HS-27A (cell line): ENCODE measurements around the gene CFAP410.

ENCODE experiments used
- DNase-seq: peaks from one replicate; pipeline ENCODE4 v3.0.0-alpha.2; 2012; ENCODE audit warnings: low read depth, missing footprints

CFAP410 gene

GRCh38 chr21:44338971-44339910 lies at the start of gene CFAP410:
TSS of gene CFAP410 (minus strand) at chr21:44339390. CDS start at chr21:44339194, 196 bp downstream.
- peak; percentile 80 for DNase-seq

GRCh38 chr21:44384968-44385367 lies 45.8 kb upstream of the CFAP410 start:
- no peak for DNase-seq

GRCh38 chr21:44383216-44383615 lies 44.0 kb upstream of the CFAP410 start:
- DNase-seq, result no peak

DNA sequence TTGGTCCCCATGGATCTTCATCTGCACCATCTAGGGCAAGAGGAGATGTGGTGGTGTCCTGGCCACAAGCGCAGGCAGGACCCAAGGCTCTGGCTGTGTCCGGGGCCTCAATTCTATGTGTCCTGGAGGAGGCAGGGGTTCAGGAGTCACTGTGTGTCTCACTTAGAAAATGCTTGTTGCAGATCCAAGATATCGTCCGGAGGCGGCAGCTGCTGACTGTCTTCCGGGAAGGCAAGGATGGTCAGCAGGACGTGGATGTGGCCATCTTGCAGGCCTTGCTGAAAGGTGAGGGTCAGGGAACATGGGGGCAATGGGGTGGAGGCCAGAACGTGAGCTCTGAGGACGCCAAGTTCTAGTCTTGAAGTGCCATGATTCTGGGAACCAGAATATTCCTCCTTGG lies 43.3 kb upstream of the CFAP410 start:
- no peak for DNase-seq

DNA sequence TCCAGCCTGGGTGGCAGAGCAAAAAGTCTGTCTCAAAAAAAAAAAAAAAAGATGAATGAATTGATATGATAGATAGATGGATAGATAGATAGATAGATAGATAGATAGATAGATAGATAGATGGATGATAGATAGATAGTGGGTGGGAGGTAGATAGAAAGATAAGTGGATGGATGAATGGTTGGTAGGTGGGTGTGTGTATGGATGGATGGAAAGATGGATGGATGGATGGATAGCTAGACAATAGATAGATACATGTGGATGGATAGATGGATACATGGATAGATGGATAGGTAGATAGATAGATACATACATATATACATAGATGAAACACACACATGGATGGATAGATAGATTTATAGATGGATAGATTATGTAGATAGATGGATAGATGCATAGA lies 42.7 kb upstream of the CFAP410 start:
- DNase-seq, result no peak

- DNase-seq, result no peak
Observed at GRCh38 chr21:44380876-44381275, 41.7 kb upstream of the CFAP410 start.

DNA sequence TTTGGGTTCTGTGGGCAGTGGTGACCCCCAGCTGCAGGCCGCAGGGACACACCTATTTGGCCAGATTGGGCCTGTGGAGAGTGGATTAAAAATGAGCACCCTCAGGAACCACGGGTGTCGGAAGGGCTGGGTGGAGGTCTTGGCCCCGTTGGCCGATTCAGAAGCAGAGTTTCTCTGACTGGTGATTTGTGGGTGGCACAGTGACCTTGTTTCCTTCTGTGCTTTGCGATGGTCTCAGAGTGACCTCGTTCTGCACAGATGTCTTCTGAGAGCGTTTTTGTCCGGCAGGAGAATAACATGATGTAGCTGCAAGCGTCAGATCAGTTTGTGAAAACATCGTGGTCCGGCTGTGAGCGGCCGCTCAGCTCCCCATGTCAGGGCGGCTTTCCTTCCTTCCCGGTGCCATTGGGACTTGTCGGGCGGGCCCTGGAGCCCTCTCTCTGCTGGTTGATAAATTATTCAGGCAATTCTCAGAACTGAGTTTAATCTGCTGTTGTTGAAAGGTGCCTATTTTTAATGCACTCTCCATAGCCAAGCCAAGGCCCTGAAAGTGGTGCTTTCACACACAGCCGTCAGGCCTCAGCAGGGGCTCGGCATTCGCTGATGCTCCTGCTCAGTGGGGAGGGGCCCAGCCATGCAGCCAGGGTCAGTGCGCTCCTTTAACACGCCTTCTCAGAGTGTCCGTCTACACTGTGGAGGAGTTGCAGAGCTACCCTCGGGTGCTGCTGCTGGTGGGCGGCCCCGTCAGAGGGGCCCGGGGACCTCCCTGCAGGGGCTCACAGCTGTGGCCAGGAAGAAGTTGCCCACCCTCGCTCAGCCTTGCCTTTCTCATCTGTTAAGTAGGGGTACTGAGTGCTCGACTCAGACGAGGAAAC lies 41.0 kb upstream of the CFAP410 start:
- DNase-seq, result no peak

- no peak for DNase-seq
Observed at GRCh38 chr21:44379515-44379848, 40.3 kb upstream of the CFAP410 start.

GRCh38 chr21:44378646-44379514 lies 39.7 kb upstream of the CFAP410 start:
- DNase-seq, result no peak

GRCh38 chr21:44377922-44378645 lies 38.9 kb upstream of the CFAP410 start:
- no peak for DNase-seq

DNA sequence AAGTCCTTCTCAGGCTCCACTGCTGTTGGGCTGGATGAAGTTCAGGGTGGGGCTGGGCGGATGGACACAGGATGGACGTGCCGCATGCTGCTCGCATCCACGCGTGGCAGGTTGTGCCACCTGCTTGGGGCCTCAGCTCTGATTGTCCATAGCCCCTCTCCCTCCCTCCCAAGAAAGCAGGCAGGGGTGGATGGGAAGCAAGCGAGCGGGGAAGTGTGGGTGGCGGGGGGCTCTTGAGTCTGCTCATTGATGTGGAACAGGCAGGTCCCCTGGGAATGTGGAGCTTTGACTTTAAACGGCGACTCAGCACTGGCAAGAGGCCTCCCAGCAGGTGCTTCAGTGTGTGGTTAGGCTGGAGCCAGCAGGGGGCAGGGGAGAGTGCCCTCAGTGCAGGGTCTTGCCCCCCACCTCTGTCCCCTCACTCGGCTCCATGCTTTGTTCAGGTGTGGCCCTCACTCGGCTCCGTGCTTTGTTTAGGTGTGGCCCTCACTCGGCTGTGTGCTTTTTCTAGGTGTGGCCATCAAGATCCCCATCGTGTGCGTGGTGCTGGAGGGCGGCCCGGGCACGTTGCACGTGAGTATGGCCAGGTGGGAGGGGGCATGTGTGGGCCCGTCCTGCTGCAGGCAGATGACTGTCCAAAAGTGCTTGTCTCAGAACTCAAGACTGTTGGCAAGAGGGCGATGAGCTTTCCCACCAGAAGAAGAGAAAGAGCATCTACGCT lies 38.2 kb upstream of the CFAP410 start:
- no peak for DNase-seq

GRCh38 chr21:44376606-44377005 lies 37.4 kb upstream of the CFAP410 start:
- no peak for DNase-seq

DNA sequence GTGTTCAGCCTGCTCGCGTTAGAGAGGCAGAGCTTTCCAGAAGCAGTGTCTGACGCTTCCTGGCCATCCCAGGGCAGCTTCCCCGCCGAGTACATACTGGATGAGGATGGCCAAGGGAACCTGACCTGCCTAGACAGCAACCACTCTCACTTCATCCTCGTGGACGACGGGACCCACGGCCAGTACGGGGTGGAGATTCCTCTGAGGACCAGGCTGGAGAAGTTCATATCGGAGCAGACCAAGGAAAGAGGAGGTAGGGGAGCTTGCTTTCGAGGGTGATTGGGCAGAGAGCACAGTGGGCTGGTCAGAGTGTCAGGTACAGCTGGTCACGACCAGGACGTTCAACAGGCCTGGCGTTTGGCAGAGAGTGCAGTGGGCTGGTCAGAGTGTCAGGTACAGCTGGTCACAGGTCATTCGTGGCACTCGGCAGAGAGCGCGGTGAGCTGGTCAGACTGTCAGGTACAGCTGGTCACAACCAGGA lies 36.6 kb upstream of the CFAP410 start:
- no peak for DNase-seq

- no peak for DNase-seq
Observed at GRCh38 chr21:44375281-44375651, 36.1 kb upstream of the CFAP410 start.

DNA sequence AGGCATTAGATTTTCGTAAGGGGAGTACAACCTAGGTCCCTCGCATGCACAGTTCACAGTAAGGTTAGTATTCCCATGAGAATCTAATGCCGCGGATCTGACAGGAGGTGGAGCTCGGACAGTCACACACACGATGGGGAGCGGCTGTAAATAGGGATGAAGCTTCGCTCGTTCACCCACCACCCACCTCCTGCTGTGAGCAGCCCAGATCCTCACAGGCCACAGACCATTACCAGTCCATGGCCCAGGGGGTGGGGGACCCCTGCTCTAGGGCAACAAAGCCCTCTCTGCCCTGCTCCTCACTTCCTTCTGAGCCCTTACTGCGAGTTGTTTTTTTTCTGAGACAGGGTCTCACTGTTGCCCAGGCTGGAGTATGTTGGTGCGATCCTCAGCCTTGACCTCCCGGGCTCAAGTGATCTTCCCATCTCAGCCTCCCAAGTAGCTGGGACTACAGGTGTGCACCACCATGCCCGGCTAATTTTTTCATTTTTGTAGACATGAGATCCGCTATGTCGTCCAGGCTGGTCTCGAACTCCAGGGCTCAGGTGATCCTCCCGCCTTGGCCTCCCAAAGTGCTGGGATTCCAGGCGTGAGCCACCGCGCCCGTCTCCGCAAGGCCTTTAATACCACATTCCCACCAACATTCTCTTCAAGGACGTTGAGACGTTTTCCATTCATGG lies 35.6 kb upstream of the CFAP410 start:
- no peak for DNase-seq

DNA sequence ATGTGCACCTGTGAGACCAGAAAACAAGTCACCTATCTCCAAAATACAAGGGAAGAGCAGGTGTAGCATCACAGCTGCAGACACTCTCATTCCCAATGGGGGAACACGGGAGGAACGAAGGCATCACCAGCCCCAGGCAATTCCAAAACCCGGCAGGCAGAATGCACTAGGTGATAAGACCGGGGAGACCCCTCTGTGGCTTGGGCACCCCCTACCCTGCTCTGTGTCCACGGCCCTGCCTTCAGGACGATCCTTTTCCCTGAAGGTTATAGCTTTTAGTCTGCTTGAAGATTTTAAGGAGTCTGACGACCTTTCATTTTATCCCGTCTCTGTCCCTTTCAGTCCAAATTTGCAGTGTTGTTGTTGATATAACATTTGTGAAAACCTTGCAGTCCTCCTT lies 33.4 kb upstream of the CFAP410 start:
- no peak for DNase-seq

DNA sequence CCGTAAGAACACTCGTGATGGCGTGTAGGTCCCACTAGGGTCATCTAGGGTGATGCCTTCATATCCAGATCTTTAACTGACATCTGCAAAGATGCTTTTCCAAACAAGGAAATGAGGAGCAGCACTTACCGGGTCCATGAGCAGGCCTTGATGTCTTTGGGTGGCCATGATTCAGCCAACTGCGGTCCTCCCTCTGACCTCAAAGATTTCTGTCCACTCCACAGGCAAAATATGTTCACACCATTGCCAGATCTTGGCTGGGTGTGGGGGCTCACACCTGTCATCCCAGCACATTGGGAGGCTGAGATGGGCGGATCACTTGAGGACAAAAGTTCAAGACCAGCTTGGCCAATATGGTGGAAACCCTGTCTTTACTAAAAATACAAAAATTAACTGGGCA lies 32.4 kb upstream of the CFAP410 start:
- no peak for DNase-seq

- DNase-seq, result no peak
Observed at GRCh38 chr21:44370786-44371410, 31.7 kb upstream of the CFAP410 start.

- DNase-seq, result no peak
Observed at GRCh38 chr21:44370027-44370735, 31.0 kb upstream of the CFAP410 start.
